DOHH2 (cell line): Measurements from ENCODE around the gene ASPDH.

ENCODE experiments used
- H3F3A ChIP-seq: fragments of 200-600 bp; sonication (generic), shearing (Covaris generic); 2 replicates; pipeline ENCODE4 v1.6.0; 2016; ENCODE audit warnings: antibody characterized with exemption, mild to moderate bottlenecking; ENCODE audit not compliant: control insufficient read depth, insufficient read depth
- H3K27ac ChIP-seq: fragments of 200-600 bp; sonication (generic); 2 replicates; pipeline ENCODE4 v1.5.1; 2014; ENCODE audit warnings: low read depth, mild to moderate bottlenecking, low read length, moderate library complexity
- H3K27me3 ChIP-seq: fragments of 200-600 bp; sonication (generic); 2 replicates; pipeline ENCODE4 v1.6.1; 2014; ENCODE audit warnings: mild to moderate bottlenecking, low read length, mixed read lengths; ENCODE audit not compliant: control insufficient read depth
- H3K36me3 ChIP-seq: fragments of 200-600 bp; sonication (generic); 2 replicates; pipeline ENCODE4 v1.6.1; 2014; ENCODE audit warnings: mild to moderate bottlenecking, low read length, moderate library complexity, mixed read lengths; ENCODE audit not compliant: control insufficient read depth
- H3K4me1 ChIP-seq: fragments of 200-600 bp; sonication (generic); 2 replicates; pipeline ENCODE4 v1.6.1; 2014; ENCODE audit warnings: mild to moderate bottlenecking, low read length, mixed read lengths; ENCODE audit not compliant: control insufficient read depth
- H3K4me2 ChIP-seq: fragments of 200-600 bp; sonication (generic); 2 replicates; pipeline ENCODE4 v1.6.0; 2014; ENCODE audit warnings: mild to moderate bottlenecking, low read length, moderate library complexity
- H3K4me3 ChIP-seq: fragments of 200-600 bp; sonication (generic); 2 replicates; pipeline ENCODE4 v1.5.1; 2014; ENCODE audit warnings: mild to moderate bottlenecking, low read length, mixed read lengths
- H3K79me2 ChIP-seq: fragments of 200-600 bp; sonication (generic); 2 replicates; pipeline ENCODE4 v1.6.1; 2014; ENCODE audit warnings: mild to moderate bottlenecking, low read length, mixed read lengths; ENCODE audit not compliant: control insufficient read depth
- H3K9me2 ChIP-seq: fragments of 200-600 bp; sonication (generic); replicated peaks from 2 replicates; pipeline ENCODE4 v1.6.1; 2014; ENCODE audit warnings: mild to moderate bottlenecking, low read length, mixed read lengths; ENCODE audit not compliant: control insufficient read depth
- H3K9me3 ChIP-seq: fragments of 200-600 bp; sonication (generic); 2 replicates; pipeline ENCODE4 v1.6.1; 2014; ENCODE audit warnings: antibody characterized with exemption, low read length, mixed read lengths; ENCODE audit not compliant: control insufficient read depth, insufficient read depth
- H4K20me1 ChIP-seq: fragments of 200-600 bp; sonication (generic); 2 replicates; pipeline ENCODE4 v1.6.0; 2014; ENCODE audit warnings: low read depth, mild to moderate bottlenecking, antibody characterized with exemption, low read length, moderate library complexity; ENCODE audit not compliant: control insufficient read depth, insufficient read depth
- EZH2phosphoT487 ChIP-seq: fragments of 200-600 bp; sonication (generic); IDR thresholded peaks from 2 replicates; pipeline ENCODE4 v1.6.1; 2017; ENCODE audit warnings: borderline replicate concordance, mild to moderate bottlenecking, antibody characterized with exemption, low read length, moderate library complexity, mixed read lengths
- TF ChIP-seq, protein P1 (sequence below): fragments of 200-600 bp; sonication (generic); IDR thresholded peaks from one replicate; pipeline ENCODE4 v1.5.1; 2014; ENCODE audit warnings: antibody characterized with exemption, mild to moderate bottlenecking, low read depth, low read length; ENCODE audit not compliant: poor library complexity, severe bottlenecking

ASPDH gene

DNA sequence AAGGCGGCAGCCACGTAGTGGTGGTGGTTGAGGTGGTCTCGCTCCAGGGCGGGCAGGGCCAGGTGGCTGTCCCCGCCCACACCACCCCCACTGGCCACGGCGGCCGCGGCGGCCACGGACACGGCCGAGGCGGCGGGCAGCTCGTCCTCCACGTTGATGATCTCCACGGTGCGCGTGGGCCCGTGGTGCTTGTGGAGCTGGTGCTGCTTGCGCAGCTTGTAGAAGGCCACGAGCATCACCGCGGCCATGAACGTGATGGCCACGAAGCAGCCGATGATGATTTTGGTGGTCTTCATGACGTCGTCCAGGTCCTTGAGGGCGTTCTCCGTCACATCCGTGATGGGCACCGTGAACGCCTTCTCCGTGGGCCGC, 4.0 kb upstream of the ASPDH start:
- no peak overlapping the region for H3K4me3 ChIP-seq
- H3K4me2 ChIP-seq: no peak overlapping the region
- H4K20me1 ChIP-seq: no peaks in the 10 kb centered on the region
- H3K9me3 ChIP-seq: no peaks in the 10 kb centered on the region
- H3K36me3 ChIP-seq: no peaks in the 10 kb centered on the region
- H3K27me3 ChIP-seq: no peaks in the 10 kb centered on the region
- no peak overlapping the region for H3K27ac ChIP-seq
- H3K9me2 ChIP-seq: no peaks in the 10 kb centered on the region
- TF ChIP-seq, protein P1, sequence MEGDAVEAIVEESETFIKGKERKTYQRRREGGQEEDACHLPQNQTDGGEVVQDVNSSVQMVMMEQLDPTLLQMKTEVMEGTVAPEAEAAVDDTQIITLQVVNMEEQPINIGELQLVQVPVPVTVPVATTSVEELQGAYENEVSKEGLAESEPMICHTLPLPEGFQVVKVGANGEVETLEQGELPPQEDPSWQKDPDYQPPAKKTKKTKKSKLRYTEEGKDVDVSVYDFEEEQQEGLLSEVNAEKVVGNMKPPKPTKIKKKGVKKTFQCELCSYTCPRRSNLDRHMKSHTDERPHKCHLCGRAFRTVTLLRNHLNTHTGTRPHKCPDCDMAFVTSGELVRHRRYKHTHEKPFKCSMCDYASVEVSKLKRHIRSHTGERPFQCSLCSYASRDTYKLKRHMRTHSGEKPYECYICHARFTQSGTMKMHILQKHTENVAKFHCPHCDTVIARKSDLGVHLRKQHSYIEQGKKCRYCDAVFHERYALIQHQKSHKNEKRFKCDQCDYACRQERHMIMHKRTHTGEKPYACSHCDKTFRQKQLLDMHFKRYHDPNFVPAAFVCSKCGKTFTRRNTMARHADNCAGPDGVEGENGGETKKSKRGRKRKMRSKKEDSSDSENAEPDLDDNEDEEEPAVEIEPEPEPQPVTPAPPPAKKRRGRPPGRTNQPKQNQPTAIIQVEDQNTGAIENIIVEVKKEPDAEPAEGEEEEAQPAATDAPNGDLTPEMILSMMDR: no peak
- no peak for TF ChIP-seq EZH2phosphoT487
- no peaks in the 10 kb centered on the region for H3K4me1 ChIP-seq
- no peaks in the 10 kb centered on the region for H3K79me2 ChIP-seq
- no peaks in the 10 kb centered on the region for H3F3A ChIP-seq

DNA sequence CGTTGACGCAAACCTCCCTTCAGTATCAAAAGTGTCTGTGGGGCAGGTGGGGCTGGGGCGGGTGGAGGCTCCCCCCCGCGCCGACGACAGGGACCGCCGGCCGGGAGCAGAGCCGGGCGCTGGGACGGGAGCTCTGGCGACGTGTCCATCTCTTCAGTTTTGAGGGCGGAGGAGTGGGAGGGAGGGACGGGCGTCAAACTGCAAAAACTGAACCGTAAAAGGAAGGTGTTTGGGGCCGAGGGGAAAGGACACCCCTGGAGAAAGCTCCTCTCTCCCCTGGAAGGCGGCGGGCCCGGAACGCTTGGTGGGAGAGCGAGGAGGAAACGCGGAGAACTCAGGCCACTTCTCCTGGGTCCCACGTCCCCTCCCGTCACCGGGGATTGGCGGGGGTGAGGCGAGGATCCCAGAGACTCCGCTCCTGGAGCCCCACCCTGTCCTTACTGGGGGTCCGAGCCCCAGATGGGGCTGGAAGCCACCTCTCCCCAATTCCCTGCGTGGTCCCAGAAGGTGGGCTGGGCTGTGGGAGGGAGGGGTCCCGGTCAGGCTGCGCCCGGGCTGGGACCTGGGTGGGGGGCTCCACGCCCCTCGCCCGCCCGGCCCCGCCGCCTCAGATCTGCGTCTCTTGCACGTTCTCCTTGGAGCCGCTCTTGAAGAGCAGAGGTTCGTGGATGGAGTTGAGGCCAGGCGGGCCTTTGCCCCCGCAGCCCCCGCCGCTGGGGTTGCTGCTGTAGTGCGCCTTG, 3.4 kb upstream of the ASPDH start:
- Histone ChIP-seq H3K4me2 (no peak overlapping the region), H3K27ac (no peak overlapping the region), H3K9me2 (no peaks in the 10 kb centered on the region), H4K20me1 (no peaks in the 10 kb centered on the region), H3K4me1 (peaks cover under 1% of the 10 kb centered on the region; the same call in 1 of the 2 replicates), H3K36me3 (no peaks in the 10 kb centered on the region), H3K27me3 (no peaks in the 10 kb centered on the region), H3K4me3 (no peak overlapping the region), H3K9me3 (no peaks in the 10 kb centered on the region), H3F3A (no peaks in the 10 kb centered on the region), H3K79me2 (no peaks in the 10 kb centered on the region)
- TF ChIP-seq, protein P1: no peak
- no peak for TF ChIP-seq EZH2phosphoT487

DNA sequence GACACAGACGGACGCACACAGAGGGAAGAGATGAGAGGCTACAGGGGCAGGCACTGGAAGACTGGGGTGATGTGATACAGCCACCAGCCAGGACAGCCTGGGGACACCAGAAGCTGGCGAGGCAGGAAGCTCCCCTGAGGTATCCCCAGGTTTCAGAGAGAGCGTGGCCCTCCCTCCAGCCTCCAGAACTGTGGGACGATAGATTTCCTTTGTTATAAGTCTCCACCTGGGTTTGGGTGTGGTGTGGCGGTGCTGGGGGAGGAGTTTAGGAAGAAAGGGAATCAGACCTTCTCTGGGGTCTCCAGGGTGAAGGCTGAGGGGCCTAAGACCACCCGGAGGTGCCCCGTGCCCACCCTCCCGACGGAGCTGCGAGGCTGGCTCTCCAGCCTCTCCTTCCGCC, 2.7 kb upstream of the ASPDH start:
- H3K4me3 ChIP-seq: no peak overlapping the region
- TF ChIP-seq EZH2phosphoT487: no peak
- TF ChIP-seq, protein P1: no peak
- no peaks in the 10 kb centered on the region for H3F3A ChIP-seq
- H3K9me2 ChIP-seq: no peaks in the 10 kb centered on the region
- H3K9me3 ChIP-seq: no peaks in the 10 kb centered on the region
- H3K4me1 ChIP-seq: peaks cover 7% of the 10 kb centered on the region
- H3K4me2 ChIP-seq: no peak overlapping the region
- H3K27me3 ChIP-seq: no peaks in the 10 kb centered on the region
- H4K20me1 ChIP-seq: no peaks in the 10 kb centered on the region
- H3K27ac ChIP-seq: no peak overlapping the region
- no peaks in the 10 kb centered on the region for H3K79me2 ChIP-seq
- no peaks in the 10 kb centered on the region for H3K36me3 ChIP-seq
